GM18868 (cell line): ENCODE measurements around the gene DCP1B.

Experiments used
- ATAC-seq: cut with Tn5 transposase; IDR thresholded peaks from one replicate; pipeline ENCODE4 v1.9.1; 2021; ENCODE audit warnings: mild to moderate bottlenecking, moderate library complexity; ENCODE audit not compliant: unreplicated experiment

DCP1B gene

DNA sequence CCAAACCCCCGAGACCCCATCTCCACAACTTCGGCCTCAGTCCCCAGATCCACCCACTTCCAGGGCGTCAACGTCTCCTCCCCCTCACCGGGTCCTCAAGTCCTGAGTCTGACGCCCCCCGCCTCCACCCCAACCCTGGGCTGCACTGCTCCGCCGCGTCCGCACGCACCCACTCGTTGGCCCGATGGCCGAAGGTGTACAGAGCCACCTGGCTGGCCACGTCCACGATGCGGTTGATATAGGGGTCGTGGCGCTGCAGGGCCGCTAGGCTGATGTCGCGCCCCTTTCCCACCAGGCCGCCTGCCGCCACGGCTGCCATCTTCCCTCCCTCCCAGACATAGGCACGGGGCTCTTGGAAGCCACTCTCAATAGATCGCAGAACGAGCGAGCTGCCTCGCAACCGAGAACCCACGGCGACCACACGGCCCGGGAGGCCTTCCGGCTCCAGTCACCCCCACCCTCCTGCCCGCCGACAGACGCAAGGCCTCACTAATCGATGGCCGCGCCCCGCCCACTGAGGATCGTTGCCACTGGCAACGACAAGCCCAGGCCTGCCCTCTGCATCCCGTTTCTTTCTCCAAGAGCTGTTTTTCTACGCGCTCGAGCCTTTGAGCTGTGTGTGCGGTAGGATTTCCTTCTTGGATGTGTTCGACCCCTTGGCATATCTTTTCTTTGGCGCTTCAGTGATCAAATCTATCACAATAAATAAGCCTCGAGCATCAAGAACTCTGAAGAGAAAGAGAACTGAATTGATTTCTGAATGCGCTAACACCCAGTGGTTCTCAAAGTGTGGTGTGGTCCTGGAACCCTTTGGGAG, at the start of gene DCP1B:
Gene DCP1B, minus strand, starts transcription at position 345 of the 817 bp plus-strand sequence. Its CDS starts 26 bp downstream, at position 319.
- peak; percentile 97 for ATAC-seq

DNA sequence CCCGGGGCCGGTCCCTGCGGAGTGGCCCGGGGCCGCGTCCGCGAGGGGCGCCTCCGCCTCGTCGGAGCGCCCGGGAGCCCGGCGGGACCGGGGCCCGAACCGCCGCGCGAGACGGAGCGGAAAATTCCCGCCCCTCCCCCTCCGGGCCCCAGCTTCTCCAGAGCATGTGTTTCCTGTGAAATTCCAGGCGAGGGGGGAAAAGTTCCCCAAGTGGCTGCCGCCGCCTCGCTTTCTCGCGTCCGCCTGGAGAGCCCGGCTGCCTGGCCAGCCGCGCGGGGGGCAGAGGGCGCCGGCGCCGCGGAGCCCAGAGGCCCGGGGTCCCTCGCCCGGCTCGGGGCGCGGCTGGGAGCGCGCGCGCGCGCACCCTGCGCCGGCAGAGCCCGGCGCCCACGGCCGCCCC, 49.4 kb upstream of the DCP1B start:
- no peak for ATAC-seq

DNA sequence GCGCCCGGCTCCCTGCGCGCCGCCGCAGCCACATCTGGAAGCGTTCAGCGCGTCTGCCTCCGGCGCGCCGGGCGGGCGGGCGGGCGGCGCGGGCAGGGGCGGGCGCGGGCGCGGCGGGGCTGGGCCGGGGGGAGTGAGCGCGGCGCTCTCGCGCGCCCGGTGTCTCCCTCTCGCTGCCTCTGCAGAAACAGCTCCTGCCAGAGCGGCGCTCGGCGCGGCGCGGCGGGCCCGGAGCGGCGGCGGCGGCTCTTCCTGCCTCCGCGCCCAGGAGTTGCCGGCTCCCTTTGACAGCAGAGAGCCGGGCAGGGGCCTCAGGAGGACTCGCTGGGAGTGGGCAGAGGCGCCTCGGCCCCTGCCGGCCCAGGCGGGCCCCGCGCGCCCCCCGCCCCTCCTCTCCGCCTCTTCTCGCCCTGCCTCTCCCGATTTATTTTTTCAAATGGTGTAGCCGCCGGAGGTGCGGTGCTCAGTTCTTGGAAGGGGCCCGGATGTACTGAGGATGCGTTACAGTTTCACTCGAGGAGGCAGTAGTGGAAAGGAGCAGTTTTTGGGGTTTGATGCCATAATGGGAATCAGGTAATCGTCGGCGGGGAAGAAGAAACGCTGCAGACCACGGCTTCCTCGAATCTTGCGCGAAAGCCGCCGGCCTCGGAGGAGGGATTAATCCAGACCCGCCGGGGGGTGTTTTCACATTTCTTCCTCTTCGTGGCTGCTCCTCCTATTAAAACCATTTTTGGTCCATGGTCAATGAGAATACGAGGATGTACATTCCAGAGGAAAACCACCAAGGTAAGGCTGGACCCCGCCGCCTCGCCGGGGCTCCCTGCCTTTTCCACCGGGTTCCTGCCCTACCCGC, 48.8 kb upstream of the DCP1B start, which contains the start of gene CACNA1C:
Gene CACNA1C, plus strand, starts transcription at position 162 of the 853 bp plus-strand sequence. Its CDS starts 576 bp downstream, at position 738.
- ATAC-seq, result no peak

DNA sequence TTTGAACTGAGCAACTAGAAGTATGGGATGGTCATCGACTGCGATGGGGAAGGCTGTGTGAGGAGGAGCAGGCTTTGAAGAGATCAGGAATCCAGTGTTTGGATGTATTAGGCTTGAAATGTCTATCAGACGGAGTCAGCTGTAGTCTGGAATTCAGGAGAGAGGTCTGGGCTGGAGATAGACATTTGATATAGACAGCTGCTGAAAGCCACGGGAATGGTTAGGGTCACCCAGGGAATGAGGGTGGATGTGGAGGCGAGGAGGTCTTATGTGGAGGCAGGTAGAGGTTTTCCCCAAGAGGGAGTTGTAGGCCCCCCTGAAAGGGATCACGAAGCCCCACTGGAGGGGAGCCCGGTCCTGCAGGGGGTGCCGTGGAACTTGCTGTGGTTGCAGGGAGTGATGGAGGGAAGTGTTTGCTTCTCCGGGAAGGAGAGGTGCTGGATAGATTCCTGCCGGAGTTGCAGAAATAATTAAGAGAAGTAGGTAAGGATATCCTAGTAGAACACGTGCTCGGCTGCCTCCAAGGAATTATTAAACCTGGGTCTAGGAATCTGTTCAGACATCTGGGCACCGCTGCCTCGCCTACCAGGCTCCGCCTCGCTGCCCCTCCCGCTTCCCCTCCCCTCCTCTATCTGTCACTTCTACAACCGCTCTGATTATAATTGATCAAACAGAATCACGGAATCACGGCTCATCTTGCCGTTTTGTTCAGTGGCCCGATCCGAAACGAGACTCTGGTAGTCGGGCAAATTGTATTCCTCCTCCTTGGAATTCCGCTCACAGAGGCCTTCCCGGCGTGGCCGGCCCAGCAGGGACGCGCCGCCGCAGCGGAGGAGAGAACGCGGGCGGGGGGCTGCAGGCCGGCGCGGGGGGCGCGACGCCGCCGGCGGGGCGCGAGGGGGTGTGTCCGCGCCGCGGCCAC, 47.7 kb upstream of the DCP1B start:
- ATAC-seq, result no peak

DNA sequence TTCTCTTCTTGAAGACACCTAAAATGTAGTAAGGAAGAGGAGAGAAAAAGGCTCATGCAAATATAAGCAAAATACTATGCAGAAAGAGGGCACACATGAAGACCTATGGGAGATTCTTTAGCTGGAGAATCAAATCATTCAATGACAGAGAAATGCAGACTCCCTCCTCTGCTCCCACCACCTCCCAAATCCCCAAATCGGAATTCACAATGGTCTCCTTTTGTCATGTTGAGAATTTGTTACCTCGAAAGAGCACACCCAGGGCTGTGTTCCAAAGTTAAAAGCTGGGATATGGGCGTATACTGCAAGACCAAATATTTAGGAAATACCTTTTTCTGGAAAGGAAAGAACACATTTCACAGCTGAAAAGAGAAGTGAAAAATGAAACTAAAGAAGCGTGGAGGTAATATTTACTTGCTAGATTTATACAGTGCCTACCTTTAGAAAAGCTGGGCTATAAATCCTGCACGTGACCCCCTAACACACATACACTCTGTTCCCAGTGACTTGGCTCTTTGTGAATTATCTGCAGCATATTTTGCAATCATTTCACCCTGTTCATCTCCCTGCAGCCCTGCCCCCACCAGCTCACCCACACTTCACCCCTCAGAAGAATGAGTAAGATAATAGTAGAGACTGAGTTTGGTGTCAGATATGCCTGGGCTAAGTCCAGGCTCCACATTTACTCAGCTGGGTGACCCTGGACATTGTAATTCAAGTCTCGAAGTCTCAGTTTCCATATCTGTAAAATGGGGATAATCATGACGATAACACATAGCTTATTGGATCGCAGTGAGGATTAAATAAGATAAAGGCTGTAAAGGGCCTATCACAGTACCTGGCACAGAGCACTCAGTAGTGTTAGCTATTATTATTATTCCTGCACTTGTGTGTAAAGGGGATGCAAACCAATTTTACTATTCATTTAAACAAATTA, 45.6 kb upstream of the DCP1B start:
- ATAC-seq, result no peak

DNA sequence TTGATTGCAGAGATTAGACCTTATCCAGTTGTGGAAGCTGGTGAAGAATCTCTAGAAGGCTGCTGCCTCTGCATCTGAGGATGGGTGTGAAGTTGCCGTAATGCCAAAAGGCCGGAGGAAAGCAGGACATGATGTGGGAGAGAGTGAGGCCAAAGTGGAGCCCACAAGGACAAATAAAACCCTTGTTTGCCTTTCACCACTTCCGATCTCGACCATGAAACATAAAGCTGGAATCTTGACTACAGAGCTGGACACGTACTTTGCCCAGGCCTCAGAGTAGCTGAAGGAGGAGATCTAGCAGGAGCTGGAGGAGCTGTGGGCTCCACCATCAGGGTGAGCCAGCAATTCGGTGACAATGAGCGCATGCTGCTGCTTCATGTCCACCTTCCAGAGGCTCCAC, 43.5 kb upstream of the DCP1B start:
- no peak for ATAC-seq

DNA sequence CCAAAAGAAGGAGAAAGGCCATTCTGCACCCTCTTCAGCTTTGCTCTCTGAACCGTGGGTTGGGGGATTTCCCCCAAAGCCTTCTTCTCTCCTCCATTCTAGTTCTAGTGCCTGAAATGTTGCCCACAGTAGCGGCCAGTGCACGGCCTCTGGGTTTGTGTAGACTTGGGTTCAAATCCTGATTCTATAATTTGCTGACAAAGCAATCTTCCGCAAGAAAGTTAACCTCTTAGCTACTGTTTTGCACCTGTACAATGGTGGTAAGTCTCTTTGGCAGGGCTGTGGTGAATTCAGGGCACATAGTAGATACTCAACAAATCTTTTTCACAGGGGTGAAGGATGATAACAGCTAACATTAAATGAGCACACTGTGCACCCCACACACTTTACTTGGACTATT, 42.7 kb upstream of the DCP1B start:
- ATAC-seq, result no peak

DNA sequence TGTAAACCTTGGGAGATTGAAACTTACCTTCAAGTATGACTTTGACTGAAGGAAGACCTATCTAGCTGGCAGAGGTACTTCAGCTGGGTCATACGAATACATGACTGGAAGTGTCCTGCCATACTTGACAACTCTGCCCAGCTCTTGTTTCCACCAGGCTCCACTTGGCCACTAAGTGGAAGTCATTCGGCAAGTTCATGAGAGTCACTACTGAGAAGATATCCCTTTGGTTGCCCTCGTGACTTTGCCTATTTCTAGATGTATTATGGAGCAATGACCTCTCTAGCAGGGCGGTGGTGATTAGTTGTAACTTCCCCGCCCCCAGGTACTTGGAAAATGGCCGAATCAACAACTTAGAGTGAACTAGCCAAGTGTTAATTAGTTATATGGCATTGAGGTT, 39.9 kb upstream of the DCP1B start:
- ATAC-seq, result no peak

DNA sequence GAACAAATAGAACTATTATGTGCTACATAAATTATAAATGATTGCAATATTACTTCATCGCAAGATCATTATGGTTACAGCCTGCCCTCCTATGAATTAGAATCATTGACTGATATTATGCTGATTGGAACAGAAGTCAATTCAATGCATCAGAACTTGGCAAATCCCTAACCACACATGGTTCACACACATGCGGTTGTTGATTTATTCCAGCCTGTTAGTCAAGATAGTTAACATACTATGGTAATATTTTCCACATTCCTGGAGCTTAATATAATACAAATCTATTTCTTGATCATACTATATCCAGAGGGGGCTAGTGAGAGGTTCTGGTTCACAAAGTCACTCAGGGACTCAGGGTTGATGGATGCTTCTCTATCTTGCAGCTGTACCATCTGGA, 38.8 kb upstream of the DCP1B start:
- ATAC-seq, result no peak

DNA sequence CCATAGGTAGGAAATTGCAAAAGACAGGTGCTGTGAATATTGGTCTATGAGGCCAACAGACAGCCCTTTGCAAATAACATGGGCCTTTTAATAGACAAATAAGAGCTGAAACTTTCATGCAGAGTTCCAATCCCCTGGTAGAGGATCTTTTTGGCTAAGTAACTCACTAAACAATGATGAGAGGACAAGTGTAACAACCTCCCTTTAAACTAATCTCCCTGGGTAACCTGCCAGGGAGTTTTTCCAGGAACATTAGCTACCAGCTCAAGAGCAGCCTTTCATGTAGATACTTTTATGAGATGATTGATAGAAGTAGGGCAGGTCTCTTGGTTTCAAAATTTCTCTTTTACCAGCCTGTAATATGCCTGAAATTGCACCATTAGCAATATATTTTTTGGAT, 34.8 kb upstream of the DCP1B start:
- no peak for ATAC-seq

DNA sequence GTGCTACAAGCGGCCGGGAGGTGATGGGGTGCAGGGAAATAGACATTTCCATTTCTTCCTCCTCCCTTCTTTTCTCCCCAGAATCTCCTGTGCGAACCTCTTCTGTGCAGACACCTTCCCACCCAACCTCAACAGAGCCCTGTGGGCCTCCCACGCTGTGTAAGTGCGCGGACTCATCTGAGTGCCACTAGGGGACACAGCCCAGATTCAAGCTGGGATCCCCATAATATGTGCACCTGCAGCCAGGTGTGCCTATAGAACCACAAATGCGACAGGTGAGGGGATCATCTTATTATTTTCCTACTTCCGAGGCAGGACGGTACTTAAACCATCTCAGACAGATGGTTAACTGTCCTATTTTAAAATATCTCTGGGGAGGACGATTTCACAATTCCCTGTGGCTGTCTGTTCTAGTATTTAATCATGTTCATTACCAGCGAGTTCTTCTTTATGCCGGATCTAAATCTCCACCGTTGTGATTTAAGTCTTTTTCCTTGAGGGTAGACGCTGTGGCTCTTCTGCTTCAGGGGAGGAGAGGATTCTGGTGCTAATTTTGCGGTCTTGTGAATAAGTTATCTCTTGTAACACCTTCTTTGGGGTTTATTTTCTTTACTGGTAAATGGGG, 31.3 kb upstream of the DCP1B start:
- no peak for ATAC-seq

DNA sequence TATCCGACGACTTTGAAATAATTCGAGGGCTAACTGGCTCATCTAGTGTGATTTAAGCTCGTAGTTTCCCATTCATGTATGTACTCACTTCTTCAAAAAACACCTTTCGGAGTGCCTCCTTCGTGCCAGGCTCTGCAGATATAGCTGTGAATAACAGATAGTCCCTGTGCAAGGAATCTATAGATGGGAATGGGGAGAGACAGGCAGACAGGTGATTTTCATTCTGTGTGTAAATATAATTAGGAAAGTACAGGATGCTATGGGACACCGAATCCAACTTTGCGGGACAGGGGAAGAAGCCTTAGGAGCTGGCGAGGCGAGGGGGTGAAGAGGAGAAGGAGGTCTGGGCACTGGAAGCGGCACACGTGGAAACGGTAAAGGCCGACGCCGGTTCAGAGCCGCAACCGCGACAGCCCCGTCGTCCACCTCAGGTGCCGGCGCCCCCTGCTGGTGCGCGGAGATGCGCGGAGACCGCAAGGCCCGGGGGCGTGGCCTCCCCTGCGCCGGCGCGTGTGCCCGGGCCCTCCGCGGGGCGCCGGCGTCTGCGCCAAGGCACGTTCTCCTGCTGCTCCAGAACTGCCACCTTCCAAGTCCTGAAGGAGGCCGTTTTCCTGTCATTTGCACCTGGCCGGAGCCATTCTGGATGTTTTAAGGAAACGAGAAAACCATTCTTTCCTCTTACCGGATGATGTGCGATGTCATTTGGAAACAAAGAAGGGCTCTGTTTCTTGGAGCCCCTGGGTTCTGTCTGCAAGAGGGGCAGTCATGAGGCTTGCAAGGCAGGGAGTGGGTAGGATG, 30.6 kb upstream of the DCP1B start:
- ATAC-seq, result peak; percentile 83

DNA sequence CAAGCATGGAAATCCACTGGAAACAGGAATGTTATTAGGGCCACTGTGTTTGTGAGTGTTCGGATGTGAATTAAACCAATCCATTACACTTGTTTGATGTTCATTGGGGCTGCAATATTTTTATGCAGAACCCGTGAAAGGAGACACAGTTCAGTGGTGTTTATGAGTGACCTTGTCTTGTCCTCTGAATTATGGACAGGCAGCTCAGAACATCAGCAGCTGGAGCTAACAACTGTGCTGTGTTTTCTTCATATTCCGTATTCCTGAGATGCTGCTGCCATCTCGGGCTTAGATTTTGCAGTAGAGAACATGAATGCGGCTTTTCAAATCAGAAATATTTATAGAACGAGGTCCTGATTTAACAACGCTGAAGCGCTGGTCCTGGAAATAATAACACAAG, 28.2 kb upstream of the DCP1B start:
- no peak for ATAC-seq

DNA sequence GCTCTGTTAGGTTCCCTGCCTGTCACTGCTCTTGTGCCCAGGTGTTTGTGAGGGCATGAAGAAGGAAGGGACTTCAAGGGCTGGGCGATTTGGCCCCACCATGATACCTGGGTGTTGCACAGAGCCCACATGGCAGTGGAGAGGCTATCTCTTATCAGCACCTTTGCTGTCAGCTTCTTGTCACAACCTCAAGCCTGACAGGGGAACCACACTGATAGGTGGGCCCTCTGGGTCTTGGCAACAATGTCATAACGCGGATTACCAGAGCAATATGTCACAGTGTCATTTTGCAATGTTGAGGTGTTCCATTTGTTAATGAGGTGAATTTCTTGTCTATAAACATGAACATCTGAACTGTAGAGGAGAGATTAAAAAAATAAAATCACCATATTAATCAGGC, 25.6 kb upstream of the DCP1B start:
- no peak for ATAC-seq

DNA sequence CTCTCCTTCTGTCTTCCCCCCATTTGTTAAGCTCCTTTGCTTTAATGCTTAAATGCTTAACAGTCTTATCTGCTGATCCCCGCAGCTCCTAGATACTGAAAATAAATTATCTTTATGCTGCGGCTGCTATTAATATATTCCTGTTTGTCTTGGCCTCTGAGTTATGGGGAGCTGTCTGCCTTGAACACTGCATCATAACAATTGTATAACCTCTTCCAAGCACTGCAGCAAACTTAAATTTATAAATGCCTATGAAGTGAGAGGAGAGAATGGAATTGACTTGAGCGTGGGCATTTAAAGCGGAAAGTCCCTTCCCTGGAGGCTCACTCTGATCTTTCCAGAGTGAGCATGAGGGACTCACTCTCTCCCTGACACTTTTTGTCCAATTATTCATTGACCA, 23.1 kb upstream of the DCP1B start:
- ATAC-seq, result no peak

DNA sequence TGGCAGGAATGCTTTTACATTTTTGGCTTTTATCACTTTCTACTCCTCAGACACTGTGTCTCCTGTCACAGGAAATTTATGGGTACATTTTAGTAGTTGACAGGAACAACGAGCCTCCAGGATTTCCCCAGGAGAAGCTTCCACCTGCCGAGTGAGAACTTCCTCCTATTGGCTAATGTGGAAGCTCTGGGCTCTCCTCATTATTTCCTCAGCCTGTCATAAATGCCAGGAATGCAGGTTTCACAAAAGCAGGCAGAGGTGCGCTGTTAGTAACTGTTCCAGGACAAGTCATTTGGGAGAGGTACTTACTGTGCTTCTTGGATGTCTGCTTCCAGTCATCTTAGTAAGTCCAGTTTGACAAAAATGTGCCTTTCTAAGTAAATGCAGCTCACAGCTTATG, 19.1 kb upstream of the DCP1B start:
- no peak for ATAC-seq

DNA sequence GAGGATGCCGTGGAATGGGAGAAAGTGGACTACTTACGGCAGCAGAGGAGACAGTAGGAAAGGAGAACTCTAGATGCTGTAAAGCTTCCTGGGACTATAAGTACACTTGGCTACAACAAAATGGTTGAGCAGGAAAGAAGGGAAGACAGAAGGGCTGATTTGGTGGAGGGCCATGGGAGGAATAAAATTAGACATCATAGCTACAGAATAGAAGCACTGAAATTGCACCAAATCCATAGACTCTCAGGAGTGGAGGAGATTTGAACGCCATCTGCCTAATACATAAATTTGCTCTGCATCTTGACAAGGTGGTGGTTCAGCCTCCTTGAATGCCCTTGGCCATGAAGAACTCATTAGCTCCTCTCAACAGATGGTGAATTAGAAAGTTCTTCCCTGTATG, 16.3 kb upstream of the DCP1B start:
- ATAC-seq, result no peak

DNA sequence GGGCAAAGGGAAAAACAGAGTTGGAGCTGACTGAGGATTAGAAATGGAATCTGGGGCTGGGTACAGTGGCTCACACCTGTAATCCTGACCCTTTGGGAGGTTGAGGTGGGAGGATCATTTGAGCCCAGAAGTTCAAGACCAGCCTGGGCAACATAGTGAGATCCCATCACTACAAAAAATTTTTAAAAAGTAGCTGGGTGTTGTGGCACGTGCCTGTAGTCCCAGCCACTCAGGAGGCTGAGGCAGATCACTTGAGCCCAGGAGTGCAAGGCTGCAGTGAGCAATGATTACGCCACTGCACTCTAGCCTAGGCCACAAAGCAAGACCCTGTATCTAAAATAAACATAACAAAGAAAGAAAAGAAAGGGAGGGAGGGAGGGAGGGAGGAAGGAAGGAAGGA, 14.9 kb upstream of the DCP1B start:
- ATAC-seq, result no peak

DNA sequence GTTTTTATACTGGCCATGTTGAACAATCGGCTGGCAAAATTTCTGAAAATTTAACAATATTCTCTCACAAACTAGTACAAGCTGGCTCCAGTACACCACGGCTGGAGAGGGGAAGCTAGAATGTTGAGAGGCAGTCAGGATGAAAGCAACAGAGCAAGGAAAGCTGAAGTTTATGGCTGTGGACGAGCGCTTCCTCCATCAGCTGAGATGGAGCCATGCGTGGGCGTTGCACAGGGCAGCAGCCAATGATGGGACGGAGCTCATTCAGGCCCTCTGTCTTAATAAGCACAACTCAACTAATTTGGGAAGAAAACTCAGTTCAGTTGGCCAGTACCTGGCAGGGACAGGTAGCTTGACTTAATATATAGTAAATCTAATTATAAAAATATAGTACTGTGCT, 14.1 kb upstream of the DCP1B start:
- no peak for ATAC-seq
